Measurements from ENCODE around the gene HILPDA. TPM values are rescaled to one million over a fixed set of nuclear protein-coding genes. Genes with fewer than 3 reads are reported as not detected.

The HILPDA gene
- polyA plus RNA-seq, 1 donor from 2014 or later, result 16.6 TPM

GRCh38 chr7:128419257-128419656 is 36.4 kb upstream of the HILPDA start:
- no peaks in the 10 kb centered on the region for H3K27me3 ChIP-seq (ENCODE audit: insufficient read depth, low read depth, low read length)
- H3K27ac ChIP-seq (ENCODE audit: low read length), result no peak overlapping the region
- no peaks in the 10 kb centered on the region for H3K79me2 ChIP-seq (replicated peaks; ENCODE audit: insufficient read depth, low read length)
- TF ChIP-seq POLR2AphosphoS5 (IDR thresholded peaks at IDR 0.05) (no peak), RAD21 (conservative IDR thresholded peaks at IDR 0.05) (no peak), EZH2 (IDR thresholded peaks at IDR 0.05; ENCODE audit: borderline replicate concordance, insufficient read depth, low read length, poor library complexity, severe bottlenecking) (no peak), TAF1 (IDR thresholded peaks at IDR 0.05; ENCODE audit: low read depth) (no peak), REST (IDR thresholded peaks at IDR 0.05; ENCODE audit: borderline replicate concordance) (no peak), MXI1 (conservative IDR thresholded peaks at IDR 0.05; ENCODE audit: poor library complexity, severe bottlenecking) (no peak), EP300 (conservative IDR thresholded peaks at IDR 0.05; ENCODE audit: poor library complexity, severe bottlenecking) (no peak), SMC3 (conservative IDR thresholded peaks at IDR 0.05; ENCODE audit: poor library complexity) (no peak)
- TF ChIP-seq, protein P1, sequence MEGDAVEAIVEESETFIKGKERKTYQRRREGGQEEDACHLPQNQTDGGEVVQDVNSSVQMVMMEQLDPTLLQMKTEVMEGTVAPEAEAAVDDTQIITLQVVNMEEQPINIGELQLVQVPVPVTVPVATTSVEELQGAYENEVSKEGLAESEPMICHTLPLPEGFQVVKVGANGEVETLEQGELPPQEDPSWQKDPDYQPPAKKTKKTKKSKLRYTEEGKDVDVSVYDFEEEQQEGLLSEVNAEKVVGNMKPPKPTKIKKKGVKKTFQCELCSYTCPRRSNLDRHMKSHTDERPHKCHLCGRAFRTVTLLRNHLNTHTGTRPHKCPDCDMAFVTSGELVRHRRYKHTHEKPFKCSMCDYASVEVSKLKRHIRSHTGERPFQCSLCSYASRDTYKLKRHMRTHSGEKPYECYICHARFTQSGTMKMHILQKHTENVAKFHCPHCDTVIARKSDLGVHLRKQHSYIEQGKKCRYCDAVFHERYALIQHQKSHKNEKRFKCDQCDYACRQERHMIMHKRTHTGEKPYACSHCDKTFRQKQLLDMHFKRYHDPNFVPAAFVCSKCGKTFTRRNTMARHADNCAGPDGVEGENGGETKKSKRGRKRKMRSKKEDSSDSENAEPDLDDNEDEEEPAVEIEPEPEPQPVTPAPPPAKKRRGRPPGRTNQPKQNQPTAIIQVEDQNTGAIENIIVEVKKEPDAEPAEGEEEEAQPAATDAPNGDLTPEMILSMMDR (IDR thresholded peaks at IDR 0.05; ENCODE audit: poor library complexity, severe bottlenecking), result no peak
- H3F3A ChIP-seq (ENCODE audit: insufficient read depth, low read length, poor library complexity, severe bottlenecking), result no peaks in the 10 kb centered on the region
- H3K9me3 ChIP-seq (ENCODE audit: low read length), result no peaks in the 10 kb centered on the region
- no peaks in the 10 kb centered on the region for H3K36me3 ChIP-seq (ENCODE audit: insufficient read depth, low read length)
- H3K4me3 ChIP-seq (ENCODE audit: low read length), result no peak overlapping the region
- no peaks in the 10 kb centered on the region for H3K9me2 ChIP-seq (ENCODE audit: insufficient read depth, low read length)
- no peaks in the 10 kb centered on the region for H4K20me1 ChIP-seq (ENCODE audit: insufficient read depth)
- no peak overlapping the region for H3K4me2 ChIP-seq (ENCODE audit: low read length)
- no peak overlapping the region for H2AFZ ChIP-seq (ENCODE audit: low read depth, low read length)
- H3K9ac ChIP-seq (ENCODE audit: low read length), result no peak overlapping the region

DNA sequence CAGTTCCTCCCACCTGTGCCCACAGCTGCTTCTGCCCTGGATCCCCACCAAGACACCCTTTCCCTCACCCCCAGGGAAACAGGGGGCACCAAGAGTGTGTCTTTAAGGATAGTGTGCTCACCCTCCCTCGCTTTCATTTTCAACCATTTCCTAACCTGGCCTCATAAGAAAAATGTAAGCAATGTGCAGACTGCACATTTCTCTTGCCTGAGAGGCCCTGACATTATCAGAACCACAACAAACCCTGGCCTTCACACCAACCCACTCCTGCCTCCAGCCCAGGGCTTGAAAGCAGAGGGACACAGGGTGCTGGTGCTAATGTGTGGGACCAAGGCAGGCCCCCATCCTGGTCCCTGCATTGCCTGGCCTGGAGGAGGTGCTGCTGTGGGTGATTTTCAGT is 34.9 kb upstream of the HILPDA start:
- Histone ChIP-seq H3K9ac (ENCODE audit: low read length) (no peak overlapping the region), H3K27ac (ENCODE audit: low read length) (no peak overlapping the region), H3K36me3 (ENCODE audit: insufficient read depth, low read length) (no peaks in the 10 kb centered on the region), H2AFZ (ENCODE audit: low read depth, low read length) (no peak overlapping the region), H3K27me3 (ENCODE audit: insufficient read depth, low read depth, low read length) (no peaks in the 10 kb centered on the region), H3F3A (ENCODE audit: insufficient read depth, low read length, poor library complexity, severe bottlenecking) (no peaks in the 10 kb centered on the region), H3K4me3 (ENCODE audit: low read length) (no peak overlapping the region), H3K9me2 (ENCODE audit: insufficient read depth, low read length) (no peaks in the 10 kb centered on the region), H3K9me3 (ENCODE audit: low read length) (no peaks in the 10 kb centered on the region), H4K20me1 (ENCODE audit: insufficient read depth) (no peaks in the 10 kb centered on the region), H3K79me2 (replicated peaks; ENCODE audit: insufficient read depth, low read length) (no peaks in the 10 kb centered on the region), H3K4me2 (ENCODE audit: low read length) (no peak overlapping the region)
- TF ChIP-seq REST (IDR thresholded peaks at IDR 0.05; ENCODE audit: borderline replicate concordance), result no peak
- no peak for TF ChIP-seq POLR2AphosphoS5 (IDR thresholded peaks at IDR 0.05)
- no peak for TF ChIP-seq EZH2 (IDR thresholded peaks at IDR 0.05; ENCODE audit: borderline replicate concordance, insufficient read depth, low read length, poor library complexity, severe bottlenecking)
- TF ChIP-seq, protein P1 (IDR thresholded peaks at IDR 0.05; ENCODE audit: poor library complexity, severe bottlenecking), result no peak
